ENCODE results near the gene AOPEP. TPM values are rescaled to one million over a fixed set of nuclear protein-coding genes. Genes with fewer than 3 reads are reported as not detected.
A peak's percentile ranks its signal among the peaks of the same experiment; 100 is the strongest.

Gene AOPEP
- total and polyA plus RNA-seq, 2 of the 13 experiments (the other 11 are each of a cell fraction or from before 2014, with no cell fraction given), result 22.2 to 41.6 TPM

- no peak for TF ChIP-seq HMGXB3 (CRISPR knock-in tag; IDR thresholded peaks at IDR 0.05; ENCODE audit: borderline replicate concordance)
- TF ChIP-seq ZNF552 (CRISPR knock-in tag; IDR thresholded peaks at IDR 0.05; ENCODE audit: borderline replicate concordance), result no peak
- no peak for TF ChIP-seq ZNF331 (CRISPR knock-in tag; IDR thresholded peaks at IDR 0.05)
- TF ChIP-seq ZNF510 (CRISPR knock-in tag; IDR thresholded peaks at IDR 0.05; ENCODE audit: low read depth), result no peak
- TF ChIP-seq CC2D1A (CRISPR knock-in tag; IDR thresholded peaks at IDR 0.05), result no peak
- TF ChIP-seq, protein P1, sequence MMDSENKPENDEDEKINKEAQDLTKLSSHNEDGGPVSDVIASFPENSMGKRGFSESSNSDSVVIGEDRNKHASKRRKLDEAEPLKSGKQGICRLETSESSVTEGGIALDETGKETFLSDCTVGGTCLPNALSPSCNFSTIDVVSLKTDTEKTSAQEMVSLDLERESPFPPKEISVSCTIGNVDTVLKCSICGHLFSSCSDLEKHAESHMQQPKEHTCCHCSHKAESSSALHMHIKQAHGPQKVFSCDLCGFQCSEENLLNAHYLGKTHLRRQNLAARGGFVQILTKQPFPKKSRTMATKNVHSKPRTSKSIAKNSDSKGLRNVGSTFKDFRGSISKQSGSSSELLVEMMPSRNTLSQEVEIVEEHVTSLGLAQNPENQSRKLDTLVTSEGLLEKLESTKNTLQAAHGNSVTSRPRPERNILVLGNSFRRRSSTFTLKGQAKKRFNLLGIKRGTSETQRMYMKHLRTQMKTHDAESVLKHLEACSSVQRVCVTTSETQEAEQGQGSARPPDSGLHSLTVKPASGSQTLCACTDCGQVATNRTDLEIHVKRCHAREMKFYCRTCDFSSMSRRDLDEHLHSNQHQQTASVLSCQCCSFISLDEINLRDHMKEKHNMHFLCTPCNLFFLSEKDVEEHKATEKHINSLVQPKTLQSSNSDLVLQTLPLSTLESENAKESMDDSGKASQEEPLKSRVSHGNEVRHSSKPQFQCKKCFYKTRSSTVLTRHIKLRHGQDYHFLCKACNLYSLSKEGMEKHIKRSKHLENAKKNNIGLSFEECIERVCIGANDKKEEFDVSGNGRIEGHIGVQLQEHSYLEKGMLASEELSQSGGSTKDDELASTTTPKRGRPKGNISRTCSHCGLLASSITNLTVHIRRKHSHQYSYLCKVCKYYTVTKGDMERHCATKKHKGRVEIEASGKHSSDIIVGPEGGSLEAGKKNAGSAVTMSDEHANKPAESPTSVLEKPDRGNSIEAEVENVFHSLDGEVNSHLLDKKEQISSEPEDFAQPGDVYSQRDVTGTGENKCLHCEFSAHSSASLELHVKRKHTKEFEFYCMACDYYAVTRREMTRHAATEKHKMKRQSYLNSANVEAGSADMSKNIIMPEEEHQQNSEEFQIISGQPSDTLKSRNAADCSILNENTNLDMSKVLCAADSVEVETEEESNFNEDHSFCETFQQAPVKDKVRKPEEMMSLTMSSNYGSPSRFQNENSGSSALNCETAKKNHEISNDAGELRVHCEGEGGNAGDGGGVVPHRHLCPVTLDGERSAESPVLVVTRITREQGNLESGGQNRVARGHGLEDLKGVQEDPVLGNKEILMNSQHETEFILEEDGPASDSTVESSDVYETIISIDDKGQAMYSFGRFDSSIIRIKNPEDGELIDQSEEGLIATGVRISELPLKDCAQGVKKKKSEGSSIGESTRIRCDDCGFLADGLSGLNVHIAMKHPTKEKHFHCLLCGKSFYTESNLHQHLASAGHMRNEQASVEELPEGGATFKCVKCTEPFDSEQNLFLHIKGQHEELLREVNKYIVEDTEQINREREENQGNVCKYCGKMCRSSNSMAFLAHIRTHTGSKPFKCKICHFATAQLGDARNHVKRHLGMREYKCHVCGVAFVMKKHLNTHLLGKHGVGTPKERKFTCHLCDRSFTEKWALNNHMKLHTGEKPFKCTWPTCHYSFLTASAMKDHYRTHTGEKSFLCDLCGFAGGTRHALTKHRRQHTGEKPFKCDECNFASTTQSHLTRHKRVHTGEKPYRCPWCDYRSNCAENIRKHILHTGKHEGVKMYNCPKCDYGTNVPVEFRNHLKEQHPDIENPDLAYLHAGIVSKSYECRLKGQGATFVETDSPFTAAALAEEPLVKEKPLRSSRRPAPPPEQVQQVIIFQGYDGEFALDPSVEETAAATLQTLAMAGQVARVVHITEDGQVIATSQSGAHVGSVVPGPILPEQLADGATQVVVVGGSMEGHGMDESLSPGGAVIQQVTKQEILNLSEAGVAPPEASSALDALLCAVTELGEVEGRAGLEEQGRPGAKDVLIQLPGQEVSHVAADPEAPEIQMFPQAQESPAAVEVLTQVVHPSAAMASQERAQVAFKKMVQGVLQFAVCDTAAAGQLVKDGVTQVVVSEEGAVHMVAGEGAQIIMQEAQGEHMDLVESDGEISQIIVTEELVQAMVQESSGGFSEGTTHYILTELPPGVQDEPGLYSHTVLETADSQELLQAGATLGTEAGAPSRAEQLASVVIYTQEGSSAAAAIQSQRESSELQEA (CRISPR knock-in tag; IDR thresholded peaks at IDR 0.05; ENCODE audit: not compliant biosample characterization), result no peak
- TF ChIP-seq, protein P2, sequence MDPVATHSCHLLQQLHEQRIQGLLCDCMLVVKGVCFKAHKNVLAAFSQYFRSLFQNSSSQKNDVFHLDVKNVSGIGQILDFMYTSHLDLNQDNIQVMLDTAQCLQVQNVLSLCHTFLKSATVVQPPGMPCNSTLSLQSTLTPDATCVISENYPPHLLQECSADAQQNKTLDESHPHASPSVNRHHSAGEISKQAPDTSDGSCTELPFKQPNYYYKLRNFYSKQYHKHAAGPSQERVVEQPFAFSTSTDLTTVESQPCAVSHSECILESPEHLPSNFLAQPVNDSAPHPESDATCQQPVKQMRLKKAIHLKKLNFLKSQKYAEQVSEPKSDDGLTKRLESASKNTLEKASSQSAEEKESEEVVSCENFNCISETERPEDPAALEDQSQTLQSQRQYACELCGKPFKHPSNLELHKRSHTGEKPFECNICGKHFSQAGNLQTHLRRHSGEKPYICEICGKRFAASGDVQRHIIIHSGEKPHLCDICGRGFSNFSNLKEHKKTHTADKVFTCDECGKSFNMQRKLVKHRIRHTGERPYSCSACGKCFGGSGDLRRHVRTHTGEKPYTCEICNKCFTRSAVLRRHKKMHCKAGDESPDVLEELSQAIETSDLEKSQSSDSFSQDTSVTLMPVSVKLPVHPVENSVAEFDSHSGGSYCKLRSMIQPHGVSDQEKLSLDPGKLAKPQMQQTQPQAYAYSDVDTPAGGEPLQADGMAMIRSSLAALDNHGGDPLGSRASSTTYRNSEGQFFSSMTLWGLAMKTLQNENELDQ (CRISPR knock-in tag; IDR thresholded peaks at IDR 0.05; ENCODE audit: borderline replicate concordance), result no peak
- TF ChIP-seq SP2 (CRISPR knock-in tag; IDR thresholded peaks at IDR 0.05), result no peak
- TF ChIP-seq PHF20 (CRISPR knock-in tag; IDR thresholded peaks at IDR 0.05), result no peak
- TF ChIP-seq HMG20B (CRISPR knock-in tag; conservative IDR thresholded peaks at IDR 0.05), result no peak
- TF ChIP-seq STAT5B (CRISPR knock-in tag; IDR thresholded peaks at IDR 0.05), result no peak
- TF ChIP-seq TOE1 (CRISPR knock-in tag; IDR thresholded peaks at IDR 0.05), result no peak
- TF ChIP-seq HDAC2 (CRISPR knock-in tag; IDR thresholded peaks at IDR 0.05), result peak; percentile 61; the same call in 1 of the 2 replicates
- no peak for TF ChIP-seq ZNF468 (CRISPR knock-in tag; IDR thresholded peaks at IDR 0.05)
- TF ChIP-seq ZNF263 (CRISPR knock-in tag; IDR thresholded peaks at IDR 0.05), result no peak
- no peak for TF ChIP-seq ATF7 (IDR thresholded peaks at IDR 0.05)
- TF ChIP-seq ATF7 (CRISPR knock-in tag; IDR thresholded peaks at IDR 0.05), result no peak
These were observed 344.1 kb downstream of the AOPEP start (continued) for GRCh38 chr9:95070549-95071021.
